GM18519 (cell line): ENCODE measurements around the gene EMX2.

Experiments used
- ATAC-seq: cut with Tn5 transposase; IDR thresholded peaks from one replicate; pipeline ENCODE4 v1.9.1; 2021; ENCODE audit warnings: mild to moderate bottlenecking, moderate library complexity; ENCODE audit not compliant: unreplicated experiment, low FRiP score

Gene EMX2

GRCh38 chr10:117543225-117544003 is 868 bp downstream of the EMX2 start:
- ATAC-seq, result no peak

DNA sequence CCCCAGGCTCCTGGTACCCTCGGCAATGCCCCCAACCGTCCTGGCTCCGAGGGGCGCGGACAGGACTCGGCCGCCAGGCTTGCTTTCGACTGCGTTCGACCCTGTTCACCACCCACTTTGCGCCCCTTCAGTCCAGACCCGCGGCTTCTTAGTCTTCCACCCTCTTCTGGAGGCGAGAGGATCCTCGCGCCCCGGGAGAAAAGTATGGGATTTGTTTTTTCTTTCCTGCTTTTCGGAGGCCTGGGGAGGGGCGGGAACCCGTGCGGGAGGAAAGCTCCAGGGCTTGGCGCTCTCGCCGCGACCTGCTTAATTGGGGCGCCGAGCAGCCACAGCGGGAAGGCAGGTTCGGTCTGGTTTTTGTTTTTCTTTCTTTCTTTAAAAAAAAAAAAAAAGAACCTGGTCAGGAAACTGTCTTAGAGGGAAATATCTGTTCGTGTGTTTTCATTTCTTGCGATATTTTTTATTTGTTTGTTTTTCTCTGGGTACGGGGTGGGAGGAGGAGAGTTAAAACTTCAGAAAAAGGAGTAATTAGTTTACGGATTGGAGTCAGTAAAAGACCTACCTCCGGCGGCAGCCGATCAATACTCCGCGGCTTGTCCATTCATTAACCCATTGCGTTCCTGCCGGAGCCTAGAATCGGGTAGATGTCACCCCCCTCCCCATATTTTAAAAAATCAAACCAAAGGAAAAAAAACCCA is 1.6 kb downstream of the EMX2 start:
- no peak for ATAC-seq

DNA sequence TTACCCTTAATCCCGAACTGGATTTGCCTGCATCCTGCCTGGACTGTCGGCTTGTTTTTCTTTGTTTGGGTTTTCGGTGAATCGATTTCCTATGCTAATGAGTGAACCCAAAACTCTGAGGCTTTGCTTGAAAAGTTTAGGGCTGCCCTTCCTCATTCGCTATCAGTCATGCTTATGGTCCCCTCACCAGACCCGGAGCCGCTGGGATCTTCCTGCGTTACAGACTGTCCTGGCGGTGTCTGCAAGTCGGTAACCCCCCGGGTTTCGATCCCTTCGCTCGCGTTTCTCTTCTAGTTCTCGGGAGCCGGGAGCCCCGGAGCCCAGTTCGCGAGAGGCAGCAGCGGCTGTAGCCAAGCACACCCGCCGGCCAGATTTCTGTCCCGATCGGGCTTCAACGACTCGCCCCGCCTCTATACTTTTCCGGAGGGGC is 2.2 kb downstream of the EMX2 start:
- no peak for ATAC-seq

DNA sequence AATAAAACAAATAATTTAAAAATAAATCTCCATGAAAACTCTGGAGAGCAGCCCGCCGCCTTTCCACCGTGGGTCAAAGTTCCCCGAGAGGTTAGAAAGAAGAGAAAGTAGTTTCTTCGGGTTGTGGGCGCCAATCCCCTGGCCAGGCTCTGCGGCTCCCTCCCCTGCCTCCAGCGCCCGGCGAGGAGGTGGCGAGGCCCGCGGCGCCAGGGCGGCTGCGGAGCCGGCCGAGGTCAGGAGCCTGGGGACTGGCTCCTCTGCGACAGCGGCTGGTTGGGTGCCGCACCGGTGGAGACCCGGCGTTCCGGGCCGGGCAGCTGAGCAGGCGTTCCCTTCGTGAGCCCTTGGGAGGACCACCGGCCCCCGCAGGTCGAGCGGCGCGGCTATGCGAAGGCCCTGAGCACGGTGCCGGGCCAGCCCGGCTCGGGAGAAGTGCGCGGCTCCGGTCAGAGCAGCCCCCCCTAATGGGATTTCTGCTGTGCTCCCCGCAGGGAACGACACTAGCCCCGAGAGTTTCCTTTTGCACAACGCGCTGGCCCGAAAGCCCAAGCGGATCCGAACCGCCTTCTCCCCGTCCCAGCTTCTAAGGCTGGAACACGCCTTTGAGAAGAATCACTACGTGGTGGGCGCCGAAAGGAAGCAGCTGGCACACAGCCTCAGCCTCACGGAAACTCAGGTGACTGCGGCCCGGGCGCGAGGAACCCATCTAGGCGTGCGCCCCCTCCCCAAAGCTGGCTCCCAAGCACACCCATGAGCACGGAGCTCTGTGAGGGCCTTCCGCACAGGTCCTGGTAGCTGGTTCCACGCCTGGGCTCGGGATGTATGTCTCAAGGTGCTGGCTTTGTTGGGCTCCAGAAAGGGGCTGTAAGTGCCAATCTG is 2.8 kb downstream of the EMX2 start:
- no peak for ATAC-seq

DNA sequence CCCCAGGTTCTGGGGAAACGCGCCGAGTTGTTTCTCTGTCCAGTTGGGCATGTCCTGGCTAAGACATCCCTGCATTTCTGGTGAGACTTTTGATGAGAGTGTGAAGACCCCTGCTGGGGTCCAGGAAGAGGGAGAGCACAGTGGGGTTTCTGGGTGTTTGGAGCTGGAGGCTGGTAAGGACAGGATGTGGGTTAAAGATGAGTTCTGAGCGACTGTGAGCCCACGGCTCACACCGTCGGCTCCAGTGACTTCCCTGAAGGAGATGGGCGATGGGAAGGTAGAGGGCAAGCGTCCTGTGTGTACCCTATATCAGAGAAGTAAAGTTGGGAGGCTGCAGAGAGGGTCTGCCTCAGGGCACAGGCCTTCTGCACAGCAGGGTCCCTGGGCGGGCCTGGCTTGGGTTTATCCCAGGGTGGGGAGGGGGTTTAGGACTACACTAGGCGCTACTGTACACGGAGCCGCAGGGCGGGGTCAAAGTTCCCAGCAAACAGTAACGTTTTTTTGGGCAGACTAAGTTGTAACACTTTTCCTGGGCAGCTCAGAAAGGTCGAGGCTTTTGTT is 3.6 kb downstream of the EMX2 start:
- ATAC-seq, result no peak

GRCh38 chr10:117546581-117547015 is 4.1 kb downstream of the EMX2 start:
- ATAC-seq, result no peak

- no peak for ATAC-seq
Measured at GRCh38 chr10:117547016-117547715, 4.6 kb downstream of the EMX2 start.

DNA sequence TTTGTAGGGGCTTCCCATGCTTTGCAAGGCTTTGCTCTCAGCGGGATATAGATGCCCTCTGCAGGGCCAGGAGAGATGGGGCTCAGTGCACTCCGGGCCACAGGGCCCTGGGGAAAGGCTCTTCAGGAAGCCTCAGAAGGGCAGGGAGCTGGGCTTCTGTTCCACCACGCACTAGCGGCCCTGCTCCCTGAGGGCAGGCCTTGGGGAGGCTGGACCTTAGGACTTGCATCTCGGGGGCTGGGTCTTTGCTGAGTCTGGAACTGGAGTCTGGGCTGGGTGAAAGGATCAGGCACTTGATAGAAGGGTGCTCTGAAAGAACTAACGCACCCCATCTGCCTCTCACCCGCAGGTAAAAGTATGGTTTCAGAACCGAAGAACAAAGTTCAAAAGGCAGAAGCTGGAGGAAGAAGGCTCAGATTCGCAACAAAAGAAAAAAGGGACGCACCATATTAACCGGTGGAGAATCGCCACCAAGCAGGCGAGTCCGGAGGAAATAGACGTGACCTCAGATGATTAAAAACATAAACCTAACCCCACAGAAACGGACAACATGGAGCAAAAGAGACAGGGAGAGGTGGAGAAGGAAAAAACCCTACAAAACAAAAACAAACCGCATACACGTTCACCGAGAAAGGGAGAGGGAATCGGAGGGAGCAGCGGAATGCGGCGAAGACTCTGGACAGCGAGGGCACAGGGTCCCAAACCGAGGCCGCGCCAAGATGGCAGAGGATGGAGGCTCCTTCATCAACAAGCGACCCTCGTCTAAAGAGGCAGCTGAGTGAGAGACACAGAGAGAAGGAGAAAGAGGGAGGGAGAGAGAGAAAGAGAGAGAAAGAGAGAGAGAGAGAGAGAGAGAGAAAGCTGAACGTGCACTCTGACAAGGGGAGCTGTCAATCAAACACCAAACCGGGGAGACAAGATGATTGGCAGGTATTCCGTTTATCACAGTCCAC is 5.4 kb downstream of the EMX2 start:
- no peak for ATAC-seq

DNA sequence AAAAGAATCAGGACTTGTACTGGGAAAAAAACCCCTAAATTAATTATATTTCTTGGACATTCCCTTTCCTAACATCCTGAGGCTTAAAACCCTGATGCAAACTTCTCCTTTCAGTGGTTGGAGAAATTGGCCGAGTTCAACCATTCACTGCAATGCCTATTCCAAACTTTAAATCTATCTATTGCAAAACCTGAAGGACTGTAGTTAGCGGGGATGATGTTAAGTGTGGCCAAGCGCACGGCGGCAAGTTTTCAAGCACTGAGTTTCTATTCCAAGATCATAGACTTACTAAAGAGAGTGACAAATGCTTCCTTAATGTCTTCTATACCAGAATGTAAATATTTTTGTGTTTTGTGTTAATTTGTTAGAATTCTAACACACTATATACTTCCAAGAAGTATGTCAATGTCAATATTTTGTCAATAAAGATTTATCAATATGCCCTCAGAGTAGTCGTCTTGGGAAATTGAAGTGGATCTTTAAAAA is 6.6 kb downstream of the EMX2 start:
- no peak for ATAC-seq

DNA sequence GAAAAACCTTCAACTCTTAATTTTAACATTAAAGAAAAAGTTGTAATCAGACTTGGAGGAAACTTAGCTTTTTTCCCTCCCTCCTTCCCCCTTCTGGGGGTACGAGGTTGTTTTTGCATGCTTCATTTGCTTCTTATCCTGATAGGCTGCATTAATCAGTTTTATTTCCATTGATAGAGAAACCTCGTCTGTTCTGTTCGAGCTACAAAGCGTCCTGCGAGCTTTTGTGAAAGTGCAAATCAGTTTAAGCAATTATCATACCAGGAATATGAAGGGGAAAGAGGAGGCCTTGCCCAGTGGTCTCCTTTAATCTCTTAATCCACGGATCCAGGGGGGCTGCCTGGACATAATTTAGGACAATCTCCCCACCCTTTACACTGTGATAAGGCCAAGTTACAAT is 7.5 kb downstream of the EMX2 start:
- ATAC-seq, result no peak

- no peak for ATAC-seq
Measured at GRCh38 chr10:117550599-117551329, 8.2 kb downstream of the EMX2 start.

DNA sequence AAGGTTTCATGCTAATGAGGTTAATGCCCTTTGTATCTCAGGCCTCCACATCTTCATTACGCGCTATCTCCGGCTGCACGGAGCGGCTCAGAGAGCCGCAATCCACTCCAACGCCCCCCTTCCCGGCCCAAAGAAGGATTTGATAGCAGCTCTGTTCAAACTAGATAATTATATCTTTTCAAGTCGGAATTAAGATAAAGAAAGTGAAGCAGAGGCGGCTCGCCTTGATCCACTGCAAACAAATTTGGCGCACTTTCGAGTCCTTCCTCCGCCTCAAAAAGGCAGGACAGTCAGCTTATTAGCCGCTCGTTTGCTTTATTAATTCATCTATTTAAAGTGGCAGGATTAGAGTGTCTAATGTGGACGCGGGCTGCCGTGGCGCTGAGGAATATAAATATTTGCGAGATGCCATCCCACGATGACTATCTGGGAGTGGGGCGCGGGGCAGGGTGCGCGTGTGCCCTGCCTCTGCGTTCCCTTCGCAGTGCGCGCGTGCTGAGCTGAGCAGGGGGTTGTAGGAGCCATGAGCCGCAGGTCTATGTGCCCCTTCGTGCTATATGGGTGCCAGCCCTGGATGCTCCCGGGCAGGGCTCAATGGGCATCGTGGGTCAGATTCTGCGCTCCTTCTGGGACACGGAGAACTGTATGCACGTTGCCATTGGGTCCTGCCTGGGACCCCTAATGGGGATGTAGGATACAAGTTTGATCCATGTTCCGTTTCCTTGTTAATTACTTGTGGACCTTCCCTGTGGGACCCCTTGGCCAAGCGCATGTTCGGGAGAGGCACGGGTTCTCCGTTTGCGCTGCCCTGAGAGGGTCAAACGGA is 9.0 kb downstream of the EMX2 start:
- ATAC-seq, result no peak

DNA sequence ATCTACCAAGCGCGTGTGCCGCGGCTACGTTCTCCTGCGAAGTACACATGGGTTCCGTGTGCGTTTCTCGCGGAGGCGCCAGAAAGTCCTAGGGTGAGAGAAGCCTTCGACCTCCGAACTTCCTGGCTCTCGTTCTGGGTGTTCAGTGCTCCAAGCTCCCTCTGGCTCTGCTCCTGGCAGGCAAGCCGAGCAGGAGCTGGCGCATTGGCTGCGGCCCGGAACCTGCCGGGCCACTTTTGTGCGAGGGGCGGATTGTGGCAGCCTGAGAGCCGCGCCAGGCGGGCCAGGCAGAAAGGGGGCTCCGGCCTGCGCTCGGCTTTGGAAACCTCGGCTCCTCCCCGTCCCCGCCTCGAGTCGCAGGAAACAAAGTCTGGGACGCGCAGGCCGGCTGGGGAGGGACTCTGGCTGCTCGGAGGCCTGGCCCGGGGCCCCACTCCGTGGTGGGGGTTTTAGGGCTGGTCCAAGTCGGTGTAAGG is 9.6 kb downstream of the EMX2 start:
- no peak for ATAC-seq

- no peak for ATAC-seq
Measured at GRCh38 chr10:117552701-117553141, 10.2 kb downstream of the EMX2 start.

GRCh38 chr10:117553142-117553814 is 10.7 kb downstream of the EMX2 start:
- no peak for ATAC-seq

DNA sequence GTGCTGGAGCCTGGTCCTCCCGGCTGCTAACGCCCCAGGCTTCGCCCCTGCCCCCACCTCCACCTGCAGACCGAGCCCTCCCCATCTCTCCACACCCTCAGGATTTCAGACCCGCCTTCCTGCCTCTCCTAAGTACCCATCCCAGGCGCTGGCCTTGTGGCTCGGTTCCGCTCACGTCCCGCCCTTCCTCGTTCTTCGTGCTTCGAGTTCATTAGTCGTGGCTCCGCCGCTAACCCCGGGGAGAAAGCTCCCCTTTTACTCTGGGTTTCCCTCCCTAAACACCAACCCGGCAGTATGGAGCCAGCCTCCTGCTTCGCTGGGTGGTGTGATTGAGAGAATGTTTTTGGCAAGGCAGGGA is 11.2 kb downstream of the EMX2 start:
- ATAC-seq, result no peak
